Astrocyte (in vitro differentiated cells and primary cell): ENCODE results near the gene PIERCE2. TPM values are rescaled to one million over a fixed set of nuclear protein-coding genes. Genes with fewer than 3 reads are reported as not detected.
"Not testable (repeated sequence)": the region's sequence is repeated elsewhere in the genome, so short reads cannot be mapped to it uniquely, and the experiment has no call there.

ENCODE experiments used
- DNase-seq: peaks from one replicate; pipeline ENCODE4 v3.0.0-alpha.2; 2010; ENCODE audit warnings: low read depth
- FAIRE-seq: peaks from 2 replicates; lab custom pipeline; 2011; peaks lifted over from hg19 to GRCh38; lab: Jason Lieb, UNC
- H2AFZ ChIP-seq: 2 replicates; pipeline ENCODE4 v1.6.0; 2012; ENCODE audit warnings: low read depth, low read length, inconsistent platforms
- H3K27ac ChIP-seq: 2 replicates; pipeline ENCODE4 v1.5.1; 2011; ENCODE audit warnings: low read depth, low read length, inconsistent platforms
- H3K27me3 ChIP-seq: 2 replicates; pipeline ENCODE4 v1.6.0; 2011; ENCODE audit warnings: low read length, inconsistent platforms; ENCODE audit not compliant: insufficient read depth
- H3K36me3 ChIP-seq: 2 replicates; pipeline ENCODE4 v1.5.1; 2011; ENCODE audit warnings: low read length, inconsistent platforms; ENCODE audit not compliant: insufficient read depth
- H3K4me1 ChIP-seq: 2 replicates; pipeline ENCODE4 v1.5.1; 2011; ENCODE audit warnings: low read length, inconsistent platforms; ENCODE audit not compliant: insufficient read depth
- H3K4me2 ChIP-seq: 2 replicates; pipeline ENCODE4 v1.6.0; 2012; ENCODE audit warnings: low read length, inconsistent platforms
- H3K4me3 ChIP-seq: 2 replicates; pipeline ENCODE4 v1.5.1; 2011; ENCODE audit warnings: low read depth, mild to moderate bottlenecking, low read length, inconsistent platforms; ENCODE audit not compliant: insufficient read depth
- H3K79me2 ChIP-seq: 2 replicates; pipeline ENCODE4 v1.6.0; 2012; ENCODE audit warnings: mild to moderate bottlenecking, low read length, inconsistent platforms; ENCODE audit not compliant: insufficient read depth
- H3K9ac ChIP-seq: 2 replicates; pipeline ENCODE4 v1.6.0; 2012; ENCODE audit warnings: mild to moderate bottlenecking, low read length, inconsistent platforms
- H3K9me3 ChIP-seq: 2 replicates; pipeline ENCODE4 v1.5.1; 2012; ENCODE audit warnings: low read depth, mild to moderate bottlenecking, low read length, inconsistent platforms; ENCODE audit not compliant: insufficient read depth
- H4K20me1 ChIP-seq: 2 replicates; pipeline ENCODE4 v1.6.0; 2012; ENCODE audit warnings: low read length, inconsistent platforms; ENCODE audit not compliant: insufficient read depth
- H3K27ac Mint-ChIP-seq: one replicate; pipeline ENCODE4 v1.8.0; 2021; ENCODE audit warnings: mild to moderate bottlenecking, mixed read lengths; ENCODE audit not compliant: unreplicated experiment
- H3K27me3 Mint-ChIP-seq: one replicate; pipeline ENCODE4 v1.8.0; 2021; ENCODE audit warnings: low read depth, mixed read lengths; ENCODE audit not compliant: unreplicated experiment
- H3K36me3 Mint-ChIP-seq: one replicate; pipeline ENCODE4 v1.8.0; 2021; ENCODE audit warnings: low read depth, mixed read lengths; ENCODE audit not compliant: unreplicated experiment
- H3K4me1 Mint-ChIP-seq: one replicate; pipeline ENCODE4 v1.8.0; 2021; ENCODE audit warnings: low read depth, mixed read lengths; ENCODE audit not compliant: unreplicated experiment
- H3K4me3 Mint-ChIP-seq: one replicate; pipeline ENCODE4 v1.8.0; 2021; ENCODE audit warnings: mild to moderate bottlenecking, moderate library complexity, mixed read lengths; ENCODE audit not compliant: unreplicated experiment
- H3K9me3 Mint-ChIP-seq: one replicate; pipeline ENCODE4 v1.8.0; 2021; ENCODE audit warnings: mild to moderate bottlenecking, mixed read lengths; ENCODE audit not compliant: unreplicated experiment
- CTCF ChIP-seq: IDR thresholded peaks from 2 replicates; pipeline ENCODE4 v1.5.1; 2011; ENCODE audit warnings: low read depth, mild to moderate bottlenecking, inconsistent platforms, low read length, moderate library complexity; ENCODE audit not compliant: insufficient read depth
- EZH2 ChIP-seq: IDR thresholded peaks from 2 replicates; pipeline ENCODE4 v1.6.1; 2012; ENCODE audit warnings: mild to moderate bottlenecking, low read length, inconsistent platforms; ENCODE audit not compliant: insufficient read depth
- total RNA-seq: library from RNA; stranded (reverse); gene quantifications from 2 replicates; pipeline ENCODE4 v1.2.1, GENCODE V29; 2021

The PIERCE2 gene
- total RNA-seq, 1 donor from 2014 or later: 1.6 TPM

DNA sequence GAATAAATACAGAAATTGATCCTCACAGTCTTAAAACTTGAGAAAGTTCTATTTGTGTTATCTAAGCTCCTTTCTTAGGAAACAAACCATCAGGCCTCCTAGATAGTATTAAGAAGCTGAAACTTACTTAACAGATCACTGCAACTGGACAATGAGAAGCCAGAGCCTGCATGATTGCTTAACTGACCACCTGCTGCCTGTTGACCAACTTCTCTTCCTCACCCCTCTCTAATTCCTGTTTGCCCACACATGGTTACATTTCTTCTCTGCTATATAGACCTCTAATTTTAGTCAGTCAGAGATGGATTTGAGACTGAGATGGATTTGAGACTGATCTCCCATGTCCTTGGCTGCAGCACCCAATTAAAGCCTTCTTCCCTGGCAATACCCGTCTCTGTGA is 13.6 kb upstream of the PIERCE2 start:
- peaks cover 7% of the 10 kb centered on the region for H3K9me3 Mint-ChIP-seq
- no peaks in the 10 kb centered on the region for H3K4me1 ChIP-seq
- DNase-seq (no peak), FAIRE-seq (no peak)
- H2AFZ ChIP-seq: no peak overlapping the region
- no peaks in the 10 kb centered on the region for H3K36me3 ChIP-seq
- no peaks in the 10 kb centered on the region for H4K20me1 ChIP-seq
- H3K79me2 ChIP-seq: peaks cover 3% of the 10 kb centered on the region
- no peaks in the 10 kb centered on the region for H3K27me3 ChIP-seq
- H3K9ac ChIP-seq: no peak overlapping the region
- TF ChIP-seq CTCF (no peak), EZH2 (no peak)
- no peak overlapping the region for H3K4me3 ChIP-seq
- no peak overlapping the region for H3K4me3 Mint-ChIP-seq
- H3K27ac Mint-ChIP-seq: no peak overlapping the region
- H3K4me2 ChIP-seq: no peak overlapping the region
- no peaks in the 10 kb centered on the region for H3K9me3 ChIP-seq
- H3K27ac ChIP-seq: no peak overlapping the region
- H3K27me3 Mint-ChIP-seq: no peaks in the 10 kb centered on the region
- no peaks in the 10 kb centered on the region for H3K4me1 Mint-ChIP-seq
- peaks cover 6% of the 10 kb centered on the region for H3K36me3 Mint-ChIP-seq

- FAIRE-seq: no peak
- no peaks in the 10 kb centered on the region for H3K9me3 ChIP-seq
- no peaks in the 10 kb centered on the region for H3K27me3 ChIP-seq
- Mint-ChIP-seq H3K4me1 (peaks cover 9% of the 10 kb centered on the region), H3K36me3 (peaks cover 6% of the 10 kb centered on the region), H3K27me3 (no peaks in the 10 kb centered on the region), H3K4me3 (no peak overlapping the region), H3K27ac (no peak overlapping the region), H3K9me3 (peaks cover 10% of the 10 kb centered on the region)
- no peaks in the 10 kb centered on the region for H4K20me1 ChIP-seq
- TF ChIP-seq CTCF: no peak
- TF ChIP-seq EZH2: no peak
- H3K27ac ChIP-seq: no peak overlapping the region
- no peak for DNase-seq
- H3K4me2 ChIP-seq: no peak overlapping the region
- H3K4me1 ChIP-seq: no peaks in the 10 kb centered on the region
- H3K9ac ChIP-seq: no peak overlapping the region
- peaks cover 3% of the 10 kb centered on the region for H3K79me2 ChIP-seq
- H3K4me3 ChIP-seq: no peak overlapping the region
- H3K36me3 ChIP-seq: no peaks in the 10 kb centered on the region
- H2AFZ ChIP-seq: no peak overlapping the region
Measured at GRCh38 chr15:55398243-55398642, 10.1 kb upstream of the PIERCE2 start.

GRCh38 chr15:55400050-55400449 is 8.2 kb upstream of the PIERCE2 start:
- not testable (repeated sequence) for H2AFZ ChIP-seq, H3K9me3 Mint-ChIP-seq, H3K27me3 ChIP-seq, H3K9me3 ChIP-seq, FAIRE-seq, H3K9ac ChIP-seq, H3K36me3 Mint-ChIP-seq, H3K27me3 Mint-ChIP-seq, H3K27ac Mint-ChIP-seq, H3K79me2 ChIP-seq, H4K20me1 ChIP-seq, H3K4me3 ChIP-seq, H3K4me1 ChIP-seq, H3K27ac ChIP-seq, DNase-seq, H3K4me3 Mint-ChIP-seq, H3K36me3 ChIP-seq, H3K4me2 ChIP-seq
- peaks cover 19% of the 10 kb centered on the region for H3K4me1 Mint-ChIP-seq
